Right lung (tissue), 5 donors: Measurements from ENCODE around the gene C16orf86. TPM values are rescaled to one million over a fixed set of nuclear protein-coding genes. Genes with fewer than 3 reads are reported as not detected.
"Not testable (repeated sequence)": the region's sequence is repeated elsewhere in the genome, so short reads cannot be mapped to it uniquely, and the experiment has no call there.

Source experiments
- DNase-seq, 2 donors: peaks; one replicate each; pipeline ENCODE4 v3.0.0-alpha.2; 2013
- polyA plus RNA-seq, 5 donors: library from polyadenylated mRNA; unstranded; fragments of 120-200 nt; gene quantifications; one replicate each; pipeline versions ENCODE4 v1.2.1 to v1.2.3, GENCODE V29; 2013; ENCODE audit warnings: inconsistent platforms in 1 of 5, low replicate concordance in 1 of 5; ENCODE audit not compliant: insufficient read length in 5 of 5, insufficient read depth in 1 of 5

Gene C16orf86
- polyA plus RNA-seq, 5 donors = 2.0 to 3.4 (median 3.1) TPM

DNA sequence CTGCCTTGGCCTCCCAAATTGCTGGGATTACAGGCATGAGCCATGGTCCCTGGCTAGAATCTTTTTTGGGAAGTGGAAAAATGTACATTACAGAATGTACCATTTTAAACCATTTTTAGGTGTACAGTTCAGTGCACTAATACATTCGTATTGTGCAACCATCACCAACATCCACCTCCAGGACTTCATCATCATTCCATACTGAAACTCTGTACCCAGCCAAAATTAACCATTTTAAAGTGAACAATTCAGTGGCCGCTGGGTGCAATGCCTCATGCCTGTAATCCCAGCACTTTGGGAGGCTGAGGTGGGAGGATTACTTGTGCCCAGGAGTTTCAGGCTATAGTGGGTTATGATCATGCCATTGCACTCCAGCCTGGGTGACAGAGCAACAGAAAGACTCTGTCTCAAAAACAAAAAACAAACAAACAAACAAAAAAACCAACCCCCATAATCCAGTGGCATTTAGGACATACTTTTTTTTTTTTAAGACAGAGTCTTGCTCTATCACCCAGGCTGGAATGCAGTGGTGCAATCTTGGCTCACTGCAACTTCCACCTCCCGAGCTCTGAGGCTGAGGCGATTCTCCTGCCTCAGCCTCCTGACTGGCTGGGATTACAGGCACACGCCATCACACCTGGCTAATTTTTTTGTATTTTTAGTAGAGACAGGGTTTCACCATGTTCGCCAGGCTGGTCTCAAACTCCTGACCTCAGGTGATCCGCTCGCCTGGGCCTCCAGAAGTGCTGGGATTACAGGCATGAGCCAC, 27.1 kb downstream of the C16orf86 start:
- DNase-seq = not testable (repeated sequence)

DNA sequence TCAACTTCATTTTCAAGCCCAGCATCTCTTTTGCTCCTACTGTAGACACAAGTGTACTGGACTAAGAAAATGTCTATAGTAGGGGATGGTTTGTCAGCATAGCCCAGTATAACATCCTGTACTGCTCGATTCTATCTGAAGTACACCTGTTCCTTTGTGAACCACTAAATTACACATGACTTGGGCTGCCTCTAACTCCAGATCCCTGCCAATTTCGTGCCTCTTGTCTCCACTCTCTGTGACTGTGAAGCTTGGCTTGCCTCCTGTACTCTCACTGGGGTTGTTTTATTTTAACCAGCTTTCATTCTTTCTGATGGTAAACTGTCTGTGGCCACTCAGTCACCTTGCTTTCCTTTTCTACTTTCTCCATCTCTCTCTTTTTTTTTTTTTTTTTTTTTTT, 28.0 kb downstream of the C16orf86 start:
- no peak for DNase-seq

DNA sequence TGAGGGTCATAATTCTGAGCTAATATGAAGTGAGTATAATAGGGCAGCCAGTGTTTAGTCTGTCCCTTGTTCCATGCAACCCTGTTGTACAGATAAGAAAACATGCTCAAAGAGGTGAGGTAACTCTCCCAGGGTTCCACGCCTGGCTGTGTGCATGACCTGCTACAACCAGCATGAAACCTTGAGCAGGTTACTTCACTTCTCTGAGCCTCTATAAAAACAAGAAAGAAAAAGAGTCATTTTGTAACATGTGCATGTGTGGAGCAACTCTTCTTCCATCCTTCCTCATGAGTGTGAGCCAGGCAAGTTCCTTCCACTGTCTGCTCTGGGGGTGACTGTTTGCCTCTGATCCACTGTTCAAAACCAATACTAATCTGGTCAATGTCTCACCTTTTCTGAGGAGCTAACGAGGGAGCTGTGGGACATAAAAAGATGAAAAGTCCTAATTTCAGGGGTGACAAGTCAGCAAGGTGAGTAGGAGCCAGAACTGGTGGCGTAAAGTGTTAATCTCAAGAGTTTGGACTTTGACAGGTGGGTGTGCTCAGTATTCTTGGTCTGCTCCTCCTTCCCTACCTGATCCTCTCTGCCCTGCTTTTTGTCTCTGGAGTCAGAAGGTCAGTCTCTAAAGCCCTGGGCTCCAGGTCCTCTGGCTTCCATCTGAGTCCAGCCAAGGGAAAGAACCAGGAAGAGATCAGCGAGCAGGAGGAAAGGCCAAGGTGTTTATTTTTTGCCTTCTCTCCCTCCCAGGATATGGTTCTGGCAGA, 31.0 kb downstream of the C16orf86 start:
- DNase-seq = no peak

DNA sequence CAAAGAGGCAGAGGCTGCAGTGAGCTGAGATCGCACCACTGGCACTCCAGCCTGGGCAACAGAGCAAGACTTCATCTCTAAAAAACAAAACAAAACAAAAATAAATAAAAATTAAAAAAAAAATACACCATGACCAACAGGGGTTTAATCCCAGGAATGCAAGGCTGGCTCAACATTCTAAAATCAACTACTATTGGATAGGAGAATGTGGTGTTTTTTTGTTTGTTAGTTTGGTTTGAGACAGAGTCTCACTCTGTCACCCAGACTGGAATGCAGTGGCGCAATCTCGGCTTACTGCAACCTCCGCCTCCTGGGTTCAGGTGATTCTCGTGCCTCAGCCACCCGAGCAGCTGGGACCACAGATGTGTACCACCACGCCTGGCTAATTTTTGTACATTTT, 32.7 kb downstream of the C16orf86 start:
- DNase-seq = no peak

DNA sequence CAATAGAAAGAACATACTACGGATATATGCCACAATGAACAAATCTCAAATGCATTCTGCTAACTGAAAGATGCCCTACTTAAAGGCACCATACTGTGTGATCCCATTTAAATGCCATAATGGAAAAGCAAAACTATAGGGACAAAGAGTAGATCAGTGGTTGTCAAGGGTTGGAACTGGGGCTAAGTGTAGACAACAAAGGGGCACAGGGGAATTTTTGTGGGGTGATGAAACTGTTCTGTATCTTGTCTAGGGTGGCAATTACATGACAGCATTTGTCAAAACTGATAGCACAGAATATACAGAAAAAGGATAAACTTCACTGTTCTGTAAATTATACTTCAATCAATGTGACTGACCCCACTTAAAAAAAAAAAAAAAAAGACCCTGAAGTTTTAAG, 34.8 kb downstream of the C16orf86 start:
- DNase-seq = no peak

DNA sequence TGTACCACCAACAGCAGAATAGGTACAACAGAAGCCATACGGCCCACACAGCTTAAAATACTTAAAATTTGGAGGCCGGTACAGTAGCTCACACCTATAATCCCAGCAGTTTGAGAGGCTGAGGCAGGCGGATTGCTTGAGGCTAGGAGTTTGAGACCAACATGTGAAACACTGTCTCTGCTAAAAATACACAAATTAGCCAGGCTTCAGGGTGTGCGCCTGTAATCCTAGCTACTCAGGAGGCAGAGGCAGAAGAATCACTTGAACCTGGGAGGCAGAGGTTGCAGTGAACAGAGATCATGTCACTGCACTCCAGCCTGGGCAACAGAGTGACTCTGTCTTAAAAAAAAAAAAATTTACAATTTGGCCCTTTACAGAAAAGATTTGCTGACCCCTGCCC, 35.5 kb downstream of the C16orf86 start:
- no peak for DNase-seq

DNA sequence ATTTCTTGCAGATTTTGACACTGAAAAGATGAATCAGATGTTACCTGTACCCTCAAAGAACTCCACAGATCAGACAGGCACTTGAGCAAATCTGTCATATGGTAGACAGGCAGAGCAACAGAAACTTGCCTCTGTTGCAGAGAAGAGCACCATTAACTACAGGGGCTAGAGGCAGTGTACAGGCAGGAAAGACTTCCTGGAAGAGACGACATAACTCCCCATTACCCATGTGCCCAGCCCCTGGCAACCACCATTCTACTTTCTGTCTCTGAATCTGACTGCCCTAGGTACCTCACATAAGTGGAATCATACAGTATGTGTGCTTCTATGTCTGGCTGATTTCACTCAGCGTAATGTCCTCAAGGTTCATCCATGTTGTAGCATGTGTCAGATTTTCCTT, 37.0 kb downstream of the C16orf86 start:
- DNase-seq = no peak

DNA sequence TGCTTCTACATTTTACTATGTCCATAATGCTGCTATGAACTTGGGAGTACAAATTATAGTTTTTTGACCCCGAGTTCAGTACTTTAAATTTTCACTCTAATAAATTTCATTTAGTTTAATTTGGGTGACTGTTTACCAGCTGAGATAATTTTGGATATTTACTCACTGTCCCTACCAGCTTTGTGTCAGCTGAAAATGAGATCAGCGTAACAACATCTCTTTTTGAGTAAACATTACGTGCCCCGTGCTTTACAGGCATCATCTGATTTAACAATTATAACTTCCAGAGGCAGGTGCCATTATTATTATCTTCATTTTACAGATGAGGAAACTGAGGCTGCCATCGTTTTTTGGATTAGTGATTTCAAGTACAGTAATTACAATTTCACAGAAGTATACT, 37.5 kb downstream of the C16orf86 start:
- DNase-seq = no peak

DNA sequence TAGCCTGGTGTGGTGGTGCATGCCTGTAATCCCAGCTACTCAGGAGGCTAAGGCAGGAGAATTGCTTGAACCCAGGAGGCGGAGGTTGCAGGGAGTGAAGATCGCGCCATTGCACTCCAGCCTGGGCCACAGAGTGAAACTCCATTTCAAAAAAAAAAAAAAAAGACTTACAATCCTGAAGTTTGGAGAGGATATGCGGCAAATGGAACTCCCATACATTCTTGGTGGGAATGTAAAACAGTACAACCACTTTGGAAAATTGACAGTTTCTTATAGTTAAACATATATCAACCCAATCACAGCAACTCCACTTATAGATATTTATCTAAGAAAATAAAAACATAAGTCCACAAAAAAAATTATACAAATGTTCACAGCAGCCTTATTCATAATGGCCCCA, 40.6 kb downstream of the C16orf86 start:
- DNase-seq = no peak

DNA sequence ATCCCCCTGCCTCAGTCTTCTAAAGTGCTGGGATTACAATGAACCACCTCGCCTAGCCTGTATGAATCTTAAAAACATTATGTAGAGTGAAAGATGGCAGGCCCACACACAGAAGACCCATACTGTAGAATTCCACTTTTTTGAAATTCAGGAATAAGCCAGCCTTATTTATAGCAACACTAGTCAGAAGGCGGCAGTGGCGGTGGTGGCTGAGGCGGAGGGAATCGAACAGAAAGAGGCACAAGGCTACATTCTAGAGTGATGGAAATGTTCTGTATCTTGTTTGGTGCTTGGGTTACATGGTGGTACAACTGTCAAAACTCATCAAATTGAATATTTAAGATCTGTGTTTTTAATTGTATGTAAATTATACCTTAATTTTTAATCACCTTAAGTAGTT, 41.2 kb downstream of the C16orf86 start:
- DNase-seq = no peak

DNA sequence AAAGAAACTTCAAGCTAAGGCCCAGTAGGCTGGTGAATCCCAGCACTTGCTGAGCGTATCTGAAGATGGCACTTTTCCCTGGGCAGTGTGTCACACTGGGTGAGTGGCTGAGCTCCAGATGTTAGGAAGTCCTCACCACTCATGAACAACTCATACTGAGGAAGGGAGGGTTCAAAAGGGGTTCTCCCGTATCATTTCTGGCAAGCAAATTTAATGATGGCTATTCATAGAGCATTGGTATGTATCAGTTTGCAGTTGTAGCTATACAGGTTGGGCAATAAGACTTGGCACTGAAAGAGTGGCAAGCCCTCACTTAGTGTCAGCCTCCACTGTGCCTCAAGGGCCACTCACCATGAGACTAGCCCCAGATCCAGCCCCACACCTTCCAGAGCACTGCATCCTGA, 41.8 kb downstream of the C16orf86 start:
- DNase-seq = no peak

DNA sequence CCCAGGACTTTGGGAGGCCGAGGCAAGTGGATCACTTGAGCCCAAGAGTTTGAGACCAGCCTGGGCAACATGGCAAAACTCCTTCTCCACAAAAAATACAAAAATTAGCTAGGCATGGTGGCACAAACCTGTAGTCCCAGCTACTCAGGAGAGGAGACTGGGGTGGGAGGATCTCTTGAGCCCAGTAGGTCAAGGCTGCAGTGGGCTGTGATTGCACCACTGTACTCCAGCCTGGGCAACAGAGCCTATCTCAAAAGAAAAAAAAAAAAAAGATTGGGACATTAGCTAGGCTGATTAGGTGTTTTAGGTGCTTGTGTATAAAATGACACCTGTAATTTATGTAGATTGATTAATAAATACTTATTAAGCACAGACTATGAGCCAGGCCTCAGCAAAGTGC, 42.4 kb downstream of the C16orf86 start:
- no peak for DNase-seq

DNA sequence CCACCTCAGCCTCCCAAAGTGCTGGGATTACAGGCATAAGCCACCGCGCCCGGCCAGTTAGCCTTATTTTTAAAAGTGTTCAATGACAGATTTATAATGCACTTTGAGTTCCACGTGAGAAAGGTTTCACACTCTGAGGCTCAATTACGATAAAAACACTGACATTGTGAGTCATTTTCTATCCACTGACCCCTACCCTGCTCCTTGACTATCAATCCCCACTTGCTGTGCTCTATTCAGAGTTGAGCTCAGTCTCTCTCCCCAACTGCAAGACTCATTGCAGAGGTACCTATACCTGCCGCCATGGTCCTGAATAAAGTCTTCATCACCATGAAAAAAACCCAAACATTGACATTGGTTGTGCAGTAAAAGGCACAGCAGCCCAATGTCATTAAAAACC, 44.0 kb downstream of the C16orf86 start:
- no peak for DNase-seq

DNA sequence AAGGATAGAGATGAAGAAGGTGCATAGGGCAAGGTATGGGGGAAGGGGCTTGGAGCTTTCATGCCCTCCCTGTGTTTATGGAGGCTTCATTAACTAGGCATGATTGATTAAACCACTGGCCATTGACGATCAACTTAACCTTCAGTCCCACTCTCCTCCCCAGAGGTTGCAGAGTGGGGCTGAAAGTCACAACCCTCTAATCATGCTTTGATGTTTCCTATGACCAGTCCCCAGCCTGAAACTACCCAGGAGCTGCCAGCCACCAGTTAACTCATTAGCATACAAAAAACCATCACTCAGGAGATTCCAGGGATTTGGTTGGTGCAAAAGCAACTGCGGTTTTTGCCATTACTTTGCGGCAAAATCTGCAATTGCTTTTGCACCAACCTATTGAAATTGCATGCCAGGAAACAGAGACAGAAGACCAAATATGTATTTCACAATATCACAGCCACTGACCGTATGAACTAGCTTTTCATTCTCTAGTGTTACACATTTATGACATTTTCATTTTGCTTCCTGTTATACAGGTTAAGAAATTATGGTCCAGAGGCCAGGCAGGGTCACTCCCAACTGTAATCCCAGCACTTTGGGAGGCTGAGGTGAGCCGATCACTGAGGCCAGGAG, 47.1 kb downstream of the C16orf86 start:
- no peak for DNase-seq

DNA sequence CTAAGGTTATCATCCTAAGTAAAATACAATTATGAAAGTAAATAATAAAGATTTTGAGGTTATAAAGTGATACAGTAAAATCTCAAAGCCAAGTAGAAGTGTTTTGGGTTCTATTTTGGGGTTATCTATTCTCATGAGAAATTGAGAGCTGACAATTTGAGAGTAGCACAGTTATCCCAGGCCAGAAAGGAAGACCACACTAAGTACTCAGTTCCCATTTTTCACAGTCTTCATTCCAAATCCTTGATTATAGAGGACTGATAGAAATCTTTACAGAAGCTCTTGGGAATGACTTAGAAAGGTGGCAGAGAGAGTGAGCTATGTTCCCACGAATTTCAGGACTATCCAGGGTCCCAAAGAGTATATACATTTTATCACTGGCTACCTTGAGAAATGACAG, 47.9 kb downstream of the C16orf86 start:
- no peak for DNase-seq

DNA sequence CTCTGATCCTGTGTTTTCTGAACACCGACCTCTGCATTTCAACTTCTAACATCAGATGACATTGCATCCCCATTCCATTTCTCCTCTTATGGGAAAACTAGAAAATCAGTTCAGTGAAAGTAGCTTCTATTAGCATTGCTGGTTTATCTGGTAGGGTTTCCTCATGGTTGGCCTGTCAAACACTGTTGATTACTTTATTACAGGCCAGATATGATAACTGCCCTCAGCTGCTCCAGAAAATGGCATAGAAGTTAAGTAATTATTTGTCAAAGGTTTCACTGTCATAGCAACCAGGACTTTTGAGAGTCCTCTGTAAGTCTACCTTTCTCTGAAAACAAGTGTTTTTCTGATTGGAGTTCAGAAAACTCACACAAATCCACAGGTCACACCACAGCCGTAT, 49.5 kb downstream of the C16orf86 start:
- DNase-seq = no peak

Other genes starting within 250 kb of the C16orf86 start
- 10 to 100 TPM; 31.9 to 86.2 (median 58.9) TPM for gene HSD11B2, start 235.7 kb upstream of the C16orf86 start, polyA plus RNA-seq
- gene ATP6V0D1, start 185.7 kb upstream of the C16orf86 start, polyA plus RNA-seq = 10 to 100 TPM; 44.5 to 73.4 (median 48.8) TPM
- gene AGRP, start 183.3 kb upstream of the C16orf86 start, polyA plus RNA-seq = under 1 TPM in 1 of 5 donors, not detected in 4; 0.32 TPM
- 10 to 100 TPM; 38.3 to 62.4 (median 53.0) TPM for gene RIPOR1, start 138.0 kb upstream of the C16orf86 start, polyA plus RNA-seq
- gene CTCF, start 104.3 kb upstream of the C16orf86 start, polyA plus RNA-seq = 10 to 100 TPM; 65.8 to 73.4 (median 71.6) TPM
- gene CARMIL2, start 21.7 kb upstream of the C16orf86 start, polyA plus RNA-seq = 1 to 10 TPM; 2.4 to 6.3 (median 4.6) TPM
- gene ACD, start 6.6 kb upstream of the C16orf86 start, polyA plus RNA-seq = 10 to 100 TPM; 19.0 to 30.4 (median 23.0) TPM
- 1 to 10 TPM; 1.2 to 2.7 (median 1.5) TPM for gene PARD6A, start 5.9 kb upstream of the C16orf86 start, polyA plus RNA-seq
- 10 to 100 TPM; 18.4 to 34.7 (median 25.3) TPM for gene ENKD1, start 64 bp upstream of the C16orf86 start, polyA plus RNA-seq
- 10 to 100 TPM; 28.1 to 40.8 (median 36.1) TPM for gene GFOD2, start 52.5 kb downstream of the C16orf86 start, polyA plus RNA-seq
- 10 to 100 TPM; 27.8 to 48.2 (median 36.8) TPM for gene RANBP10, start 139.7 kb downstream of the C16orf86 start, polyA plus RNA-seq
- 1 to 10 TPM; 4.8 to 7.4 (median 6.6) TPM for gene TSNAXIP1, start 140.1 kb downstream of the C16orf86 start, polyA plus RNA-seq
- gene THAP11, start 175.5 kb downstream of the C16orf86 start, polyA plus RNA-seq = 10 to 100 TPM; 23.9 to 34.0 (median 28.5) TPM
- 100 to 1,000 TPM; 106 to 132 (median 111) TPM for gene NUTF2, start 180.1 kb downstream of the C16orf86 start, polyA plus RNA-seq
- 10 to 100 TPM; 46.6 to 63.5 (median 55.7) TPM for gene CENPT, start 180.9 kb downstream of the C16orf86 start, polyA plus RNA-seq
- 10 to 100 TPM; 57.8 to 86.4 (median 78.3) TPM for gene EDC4, start 206.2 kb downstream of the C16orf86 start, polyA plus RNA-seq
- gene NRN1L, start 218.1 kb downstream of the C16orf86 start, polyA plus RNA-seq = 1 to 10 TPM in 4 of 5 donors, under 1 TPM in 1; 0.60 to 3.5 (median 2.2) TPM
- 10 to 100 TPM; 21.5 to 33.5 (median 25.7) TPM for gene PSKH1, start 226.4 kb downstream of the C16orf86 start, polyA plus RNA-seq